LNCaP clone FGC (cell line): ENCODE results near the gene MLLT3.
A peak's percentile ranks its signal among the peaks of the same experiment; 100 is the strongest.

Source experiments
- DNase-seq: peaks from one replicate; pipeline ENCODE4 v3.0.0-alpha.2; 2011; ENCODE audit warnings: low read depth
- H3K4me3 ChIP-seq: 2 replicates; pipeline ENCODE4 v1.5.1; 2011; ENCODE audit warnings: mild to moderate bottlenecking, low read depth, low read length, control low read depth
- TF ChIP-seq, protein P1 (sequence below): IDR thresholded peaks from 2 replicates; pipeline ENCODE4 v1.5.1; 2012; ENCODE audit warnings: mild to moderate bottlenecking; ENCODE audit not compliant: control insufficient read depth, insufficient read depth; ENCODE audit errors: extremely low read depth

MLLT3 gene

DNA sequence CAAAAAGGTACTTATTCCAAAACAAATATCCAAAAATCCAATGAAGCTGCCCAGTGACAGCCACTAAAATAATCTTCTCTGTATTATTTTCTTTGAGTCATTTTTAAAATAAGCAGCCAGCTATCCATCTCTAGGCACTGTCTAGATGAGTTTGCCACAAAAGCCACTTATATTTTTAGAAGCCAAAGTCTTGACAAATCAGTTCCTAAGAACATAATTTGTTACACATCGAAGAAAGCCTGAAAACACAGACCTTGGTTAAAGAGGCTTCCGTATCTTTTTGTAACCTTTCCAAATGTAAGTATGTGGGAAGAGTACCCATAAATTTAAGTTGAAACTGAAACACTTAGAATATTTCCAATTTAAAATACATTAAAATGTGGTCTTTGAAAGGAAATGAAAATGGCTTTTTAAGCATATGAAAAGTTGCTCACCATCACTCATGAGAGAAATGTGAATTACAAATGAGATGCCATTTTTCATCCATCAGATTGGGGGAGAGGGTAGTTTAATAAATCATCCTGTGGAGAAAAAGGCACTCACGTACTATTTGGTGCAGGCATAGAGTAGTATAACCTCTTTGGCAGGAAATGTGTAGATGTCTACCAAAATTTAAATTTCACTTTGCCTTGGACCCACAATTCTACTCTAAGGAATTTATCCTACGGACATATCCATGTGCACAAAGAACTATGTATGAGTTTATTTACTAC, 180.4 kb downstream of the MLLT3 start:
- TF ChIP-seq, protein P1, sequence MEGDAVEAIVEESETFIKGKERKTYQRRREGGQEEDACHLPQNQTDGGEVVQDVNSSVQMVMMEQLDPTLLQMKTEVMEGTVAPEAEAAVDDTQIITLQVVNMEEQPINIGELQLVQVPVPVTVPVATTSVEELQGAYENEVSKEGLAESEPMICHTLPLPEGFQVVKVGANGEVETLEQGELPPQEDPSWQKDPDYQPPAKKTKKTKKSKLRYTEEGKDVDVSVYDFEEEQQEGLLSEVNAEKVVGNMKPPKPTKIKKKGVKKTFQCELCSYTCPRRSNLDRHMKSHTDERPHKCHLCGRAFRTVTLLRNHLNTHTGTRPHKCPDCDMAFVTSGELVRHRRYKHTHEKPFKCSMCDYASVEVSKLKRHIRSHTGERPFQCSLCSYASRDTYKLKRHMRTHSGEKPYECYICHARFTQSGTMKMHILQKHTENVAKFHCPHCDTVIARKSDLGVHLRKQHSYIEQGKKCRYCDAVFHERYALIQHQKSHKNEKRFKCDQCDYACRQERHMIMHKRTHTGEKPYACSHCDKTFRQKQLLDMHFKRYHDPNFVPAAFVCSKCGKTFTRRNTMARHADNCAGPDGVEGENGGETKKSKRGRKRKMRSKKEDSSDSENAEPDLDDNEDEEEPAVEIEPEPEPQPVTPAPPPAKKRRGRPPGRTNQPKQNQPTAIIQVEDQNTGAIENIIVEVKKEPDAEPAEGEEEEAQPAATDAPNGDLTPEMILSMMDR, result no peak
- DNase-seq, result no peak
- H3K4me3 ChIP-seq, result no peak overlapping the region

DNA sequence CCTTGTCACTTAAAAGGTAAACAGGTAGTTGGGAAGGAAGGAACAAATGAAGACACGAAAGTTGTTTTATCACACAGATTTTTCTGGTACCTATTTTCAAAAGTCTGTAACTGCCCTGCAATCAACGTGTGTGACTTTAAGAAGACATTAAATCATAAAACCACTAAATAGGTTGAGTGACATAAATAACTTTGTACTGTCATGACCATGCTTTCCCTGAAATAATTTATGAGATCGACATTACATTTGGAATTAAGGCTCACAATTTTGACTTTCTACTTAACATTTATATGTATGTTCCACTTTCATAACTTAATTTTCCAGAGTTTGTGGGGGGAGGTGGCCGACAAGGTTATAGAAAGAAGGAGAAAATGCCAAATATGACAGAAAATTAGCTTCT, 181.1 kb downstream of the MLLT3 start:
- no peak for DNase-seq
- TF ChIP-seq, protein P1, result no peak
- H3K4me3 ChIP-seq, result no peak overlapping the region

DNA sequence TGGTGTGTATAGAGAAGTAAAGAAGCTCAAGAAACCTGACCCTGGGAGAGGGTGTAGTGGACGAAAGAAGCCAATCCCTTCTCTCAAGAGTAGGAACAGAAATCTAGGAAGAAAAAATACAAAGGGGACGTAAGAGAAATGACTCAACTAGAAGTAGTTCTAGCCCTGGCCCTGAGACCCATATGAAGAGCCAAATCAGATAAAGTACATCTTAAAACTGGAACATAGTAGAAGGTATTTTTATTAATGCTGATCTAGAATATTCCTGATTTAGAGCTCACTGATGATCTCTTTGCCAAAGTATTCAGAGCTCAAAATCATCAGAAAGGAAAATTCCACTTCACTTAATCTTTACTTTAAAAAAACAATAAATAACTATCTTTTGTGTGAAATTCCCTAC, 184.8 kb downstream of the MLLT3 start:
- peak; percentile 34 for DNase-seq
- TF ChIP-seq, protein P1, result no peak
- no peak overlapping the region for H3K4me3 ChIP-seq

DNA sequence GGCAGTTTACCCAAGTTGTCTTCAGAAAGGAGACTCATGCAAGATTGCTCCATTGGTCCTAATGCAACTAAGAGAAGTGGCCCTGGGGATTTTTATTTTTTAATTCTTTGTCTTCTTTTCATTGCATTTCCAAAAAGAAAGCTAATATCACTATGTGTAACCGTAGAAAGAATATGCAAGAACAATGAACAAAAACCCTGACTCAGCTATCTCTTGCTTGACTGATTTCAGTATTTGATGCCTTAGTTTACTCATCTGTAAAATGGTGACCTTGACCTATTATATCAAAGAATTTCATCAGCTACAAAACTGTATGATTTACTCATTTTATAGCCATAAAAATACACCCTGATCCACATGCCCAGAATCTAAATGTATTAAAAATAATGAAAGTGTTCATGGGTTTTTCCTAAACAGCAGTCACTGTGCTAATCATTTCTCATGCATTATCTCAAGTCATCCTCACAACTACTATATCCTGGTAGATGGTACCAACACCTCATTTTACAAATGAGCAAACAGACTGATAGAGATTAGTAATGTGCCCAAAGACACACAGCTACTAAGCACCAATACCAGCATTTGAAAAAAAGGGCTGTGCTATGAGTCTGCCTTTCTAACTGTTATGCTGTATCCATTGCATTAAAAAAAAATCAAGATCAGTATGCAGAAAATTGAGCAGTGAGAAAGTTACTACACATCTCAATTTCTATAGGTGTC, 185.7 kb downstream of the MLLT3 start:
- no peak for DNase-seq
- TF ChIP-seq, protein P1, result no peak
- no peak overlapping the region for H3K4me3 ChIP-seq

DNA sequence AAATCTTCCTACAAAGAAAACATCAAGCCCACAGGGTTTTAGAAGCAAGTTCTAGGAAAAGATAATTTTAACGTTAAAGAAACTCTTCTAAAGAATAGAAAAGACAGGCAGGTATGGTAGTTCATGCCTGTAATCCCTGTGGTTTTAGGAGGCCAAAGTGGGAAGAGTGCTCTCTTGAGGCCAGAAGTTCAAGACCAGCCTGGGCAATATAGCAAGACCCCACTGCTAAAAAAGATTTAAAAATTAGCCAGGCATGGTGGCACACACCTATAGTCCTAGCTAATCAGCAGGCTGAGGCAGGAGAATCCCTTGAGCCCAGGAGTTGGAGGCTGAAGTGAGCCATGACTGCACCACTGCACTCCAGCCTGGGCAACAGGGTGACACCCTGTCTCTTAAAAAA, 193.3 kb downstream of the MLLT3 start:
- no peak overlapping the region for H3K4me3 ChIP-seq
- DNase-seq, result no peak
- TF ChIP-seq, protein P1, result no peak

DNA sequence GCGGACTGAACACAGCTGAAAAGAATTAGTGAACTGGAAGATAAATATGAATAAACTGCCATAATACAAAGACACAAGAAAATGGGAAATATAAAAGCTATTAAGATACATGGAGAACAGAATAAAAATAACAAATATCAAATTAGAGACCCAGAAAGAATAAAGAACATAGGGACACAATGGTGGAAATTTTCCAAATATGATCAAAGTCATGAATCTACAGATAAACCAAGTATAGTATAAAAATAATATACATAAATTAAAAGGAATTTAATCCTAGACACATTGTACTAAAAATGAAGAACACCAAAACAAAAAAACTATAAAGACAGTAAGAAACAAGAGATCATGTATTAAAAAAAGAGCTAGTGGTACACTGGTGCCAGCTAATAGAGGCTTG, 194.9 kb downstream of the MLLT3 start:
- TF ChIP-seq, protein P1, result no peak
- DNase-seq, result no peak
- no peak overlapping the region for H3K4me3 ChIP-seq
